ENCODE data around the gene PYHIN1.
A peak's percentile ranks its signal among the peaks of the same experiment; 100 is the strongest.

PYHIN1 gene

DNA sequence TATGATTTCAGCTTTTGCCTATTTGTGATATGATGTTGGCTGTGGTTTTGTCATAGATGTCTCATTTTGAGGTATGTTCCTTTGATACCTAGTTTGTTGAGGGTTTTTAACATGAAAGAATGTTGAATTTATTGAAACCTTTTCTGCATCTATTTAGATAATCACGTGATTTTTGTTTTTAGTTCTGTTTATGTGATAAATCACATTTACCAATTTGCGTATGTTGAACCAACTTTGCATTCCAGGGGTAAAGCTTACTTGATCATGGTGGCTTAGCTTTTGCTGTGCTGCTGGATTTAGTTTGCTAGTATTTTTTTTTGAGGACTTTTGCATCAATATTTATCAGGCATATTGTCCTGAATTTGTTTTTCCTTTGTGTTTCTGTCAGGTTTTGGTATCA, 51.9 kb downstream of the PYHIN1 start:
- Histone ChIP-seq H3K9ac (ENCODE audit: low read depth, low read length) (no peak overlapping the region), H3K27me3 (ENCODE audit: control insufficient read depth, insufficient read depth, low read length) (no peaks in the 10 kb centered on the region), H3K4me1 (ENCODE audit: control insufficient read depth, insufficient read depth, low read length) (no peaks in the 10 kb centered on the region), H3K36me3 (ENCODE audit: control insufficient read depth, insufficient read depth, low read length) (no peaks in the 10 kb centered on the region), H3K9me3 (ENCODE audit: control insufficient read depth, insufficient read depth, low read length) (no peaks in the 10 kb centered on the region), H3K4me3 (ENCODE audit: low read depth, low read length) (no peak overlapping the region)

GRCh38 chr1:158984386-158984785, 53.0 kb downstream of the PYHIN1 start:
- H3K9me3 ChIP-seq (ENCODE audit: control insufficient read depth, insufficient read depth, low read length) = no peaks in the 10 kb centered on the region
- H3K36me3 ChIP-seq (ENCODE audit: control insufficient read depth, insufficient read depth, low read length) = no peaks in the 10 kb centered on the region
- H3K4me3 ChIP-seq (ENCODE audit: low read depth, low read length) = no peak overlapping the region
- H3K9ac ChIP-seq (ENCODE audit: low read depth, low read length) = no peak overlapping the region
- H3K4me1 ChIP-seq (ENCODE audit: control insufficient read depth, insufficient read depth, low read length) = no peaks in the 10 kb centered on the region
- no peaks in the 10 kb centered on the region for H3K27me3 ChIP-seq (ENCODE audit: control insufficient read depth, insufficient read depth, low read length)

GRCh38 chr1:158989424-158989823, 58.1 kb downstream of the PYHIN1 start:
- H3K4me3 ChIP-seq (ENCODE audit: low read depth, low read length) = no peak overlapping the region
- H3K9me3 ChIP-seq (ENCODE audit: control insufficient read depth, insufficient read depth, low read length) = no peaks in the 10 kb centered on the region
- no peaks in the 10 kb centered on the region for H3K4me1 ChIP-seq (ENCODE audit: control insufficient read depth, insufficient read depth, low read length)
- no peak overlapping the region for H3K9ac ChIP-seq (ENCODE audit: low read depth, low read length)
- no peaks in the 10 kb centered on the region for H3K27me3 ChIP-seq (ENCODE audit: control insufficient read depth, insufficient read depth, low read length)
- H3K36me3 ChIP-seq (ENCODE audit: control insufficient read depth, insufficient read depth, low read length) = no peaks in the 10 kb centered on the region

GRCh38 chr1:158992787-158993312, 61.5 kb downstream of the PYHIN1 start:
- no peaks in the 10 kb centered on the region for H3K4me1 ChIP-seq (ENCODE audit: control insufficient read depth, insufficient read depth, low read length)
- no peaks in the 10 kb centered on the region for H3K36me3 ChIP-seq (ENCODE audit: control insufficient read depth, insufficient read depth, low read length)
- no peaks in the 10 kb centered on the region for H3K9me3 ChIP-seq (ENCODE audit: control insufficient read depth, insufficient read depth, low read length)
- H3K9ac ChIP-seq (ENCODE audit: low read depth, low read length) = no peak overlapping the region
- no peak overlapping the region for H3K4me3 ChIP-seq (ENCODE audit: low read depth, low read length)
- H3K27me3 ChIP-seq (ENCODE audit: control insufficient read depth, insufficient read depth, low read length) = no peaks in the 10 kb centered on the region

- H3K9ac ChIP-seq (ENCODE audit: low read depth, low read length) = no peak overlapping the region
- H3K36me3 ChIP-seq (ENCODE audit: control insufficient read depth, insufficient read depth, low read length) = no peaks in the 10 kb centered on the region
- H3K9me3 ChIP-seq (ENCODE audit: control insufficient read depth, insufficient read depth, low read length) = no peaks in the 10 kb centered on the region
- no peaks in the 10 kb centered on the region for H3K4me1 ChIP-seq (ENCODE audit: control insufficient read depth, insufficient read depth, low read length)
- H3K27me3 ChIP-seq (ENCODE audit: control insufficient read depth, insufficient read depth, low read length) = no peaks in the 10 kb centered on the region
- no peak overlapping the region for H3K4me3 ChIP-seq (ENCODE audit: low read depth, low read length)
Measured at GRCh38 chr1:158996998-158997397, 65.6 kb downstream of the PYHIN1 start.

DNA sequence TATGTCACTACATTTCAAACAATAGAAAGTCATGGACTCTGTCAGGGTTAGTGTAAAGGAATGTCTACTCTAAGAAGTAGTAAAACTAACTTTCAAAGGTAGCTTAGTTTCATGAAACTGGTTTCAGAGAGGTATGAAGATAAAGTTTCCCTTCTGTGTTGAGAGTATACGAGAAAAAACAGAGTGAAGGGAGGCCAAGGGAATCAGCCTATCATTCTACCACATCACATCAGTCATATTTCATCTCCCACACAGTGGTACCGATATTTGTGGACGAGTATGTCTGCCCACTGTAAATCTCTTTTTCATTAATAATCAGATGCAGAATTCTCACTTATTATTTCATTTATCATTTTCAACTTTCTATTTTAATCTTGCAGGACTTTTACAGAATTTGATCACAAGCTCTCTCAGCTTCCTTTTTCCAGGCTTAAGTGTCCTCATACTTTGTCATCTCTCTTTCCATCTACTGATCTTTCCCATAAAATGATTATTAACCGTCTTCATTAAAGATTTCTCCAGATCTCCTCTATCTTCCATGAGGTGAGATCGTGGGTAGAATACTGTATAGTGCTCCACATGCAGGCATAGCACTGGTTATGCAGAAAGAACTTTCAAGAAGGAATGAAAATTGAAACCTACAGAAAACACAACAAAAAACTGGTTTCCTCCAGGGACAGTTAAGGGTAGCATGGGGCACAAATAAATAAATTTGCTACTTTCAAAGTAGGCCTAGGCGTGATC, 66.9 kb downstream of the PYHIN1 start:
- H3K36me3 ChIP-seq (ENCODE audit: control insufficient read depth, insufficient read depth, low read length) = no peaks in the 10 kb centered on the region
- peaks cover 2% of the 10 kb centered on the region for H3K4me1 ChIP-seq (ENCODE audit: control insufficient read depth, insufficient read depth, low read length)
- peak overlapping the region; percentile 70 for H3K4me3 ChIP-seq (ENCODE audit: low read depth, low read length)
- no peaks in the 10 kb centered on the region for H3K27me3 ChIP-seq (ENCODE audit: control insufficient read depth, insufficient read depth, low read length)
- no peak overlapping the region for H3K9ac ChIP-seq (ENCODE audit: low read depth, low read length)
- no peaks in the 10 kb centered on the region for H3K9me3 ChIP-seq (ENCODE audit: control insufficient read depth, insufficient read depth, low read length)

DNA sequence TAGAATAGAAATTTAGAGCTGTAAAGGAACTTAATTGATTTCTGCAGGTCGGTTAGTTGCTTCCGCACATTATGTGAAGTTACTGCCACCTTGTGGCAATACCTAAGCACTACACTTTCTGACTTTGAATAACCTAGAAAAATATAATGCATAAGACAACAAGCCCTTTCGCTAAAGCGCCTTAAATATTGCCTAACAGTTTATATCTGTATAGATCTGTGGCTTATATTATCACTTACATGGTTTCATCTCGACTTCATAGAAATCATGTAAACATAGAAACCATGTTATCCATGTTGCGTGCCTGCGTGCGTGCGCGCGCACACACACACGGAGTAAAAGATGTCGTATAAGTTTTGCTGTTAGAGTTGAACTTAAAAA, 67.4 kb downstream of the PYHIN1 start:
- peaks cover 4% of the 10 kb centered on the region for H3K4me1 ChIP-seq (ENCODE audit: control insufficient read depth, insufficient read depth, low read length)
- no peaks in the 10 kb centered on the region for H3K9me3 ChIP-seq (ENCODE audit: control insufficient read depth, insufficient read depth, low read length)
- peak overlapping the region; percentile 70 for H3K4me3 ChIP-seq (ENCODE audit: low read depth, low read length)
- H3K9ac ChIP-seq (ENCODE audit: low read depth, low read length) = peak overlapping the region; percentile 37
- no peaks in the 10 kb centered on the region for H3K27me3 ChIP-seq (ENCODE audit: control insufficient read depth, insufficient read depth, low read length)
- no peaks in the 10 kb centered on the region for H3K36me3 ChIP-seq (ENCODE audit: control insufficient read depth, insufficient read depth, low read length)

- Histone ChIP-seq H3K27me3 (ENCODE audit: control insufficient read depth, insufficient read depth, low read length) (no peaks in the 10 kb centered on the region), H3K9ac (ENCODE audit: low read depth, low read length) (peak overlapping the region; percentile 37), H3K36me3 (ENCODE audit: control insufficient read depth, insufficient read depth, low read length) (no peaks in the 10 kb centered on the region), H3K9me3 (ENCODE audit: control insufficient read depth, insufficient read depth, low read length) (no peaks in the 10 kb centered on the region), H3K4me3 (ENCODE audit: low read depth, low read length) (peak overlapping the region; percentile 70), H3K4me1 (ENCODE audit: control insufficient read depth, insufficient read depth, low read length) (peaks cover 4% of the 10 kb centered on the region)
Measured at GRCh38 chr1:158999316-159000069, 68.1 kb downstream of the PYHIN1 start.

DNA sequence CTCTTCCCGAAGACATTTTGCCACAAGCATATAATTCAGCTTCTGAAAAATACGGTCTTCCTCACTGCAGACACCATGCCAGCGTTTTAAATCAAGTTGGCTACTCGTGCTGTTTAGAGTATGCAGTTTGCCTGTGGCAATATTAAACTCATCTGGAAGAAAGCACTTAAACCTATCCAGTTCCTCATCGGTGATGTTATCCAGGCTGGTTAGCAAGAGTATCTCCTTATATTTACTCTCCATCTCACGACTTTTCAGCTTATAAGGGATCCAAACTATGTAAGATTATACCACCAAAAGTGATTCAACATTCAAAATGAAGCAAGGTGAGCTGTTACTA, 68.7 kb downstream of the PYHIN1 start:
- H3K36me3 ChIP-seq (ENCODE audit: control insufficient read depth, insufficient read depth, low read length) = no peaks in the 10 kb centered on the region
- no peaks in the 10 kb centered on the region for H3K9me3 ChIP-seq (ENCODE audit: control insufficient read depth, insufficient read depth, low read length)
- no peak overlapping the region for H3K9ac ChIP-seq (ENCODE audit: low read depth, low read length)
- H3K4me1 ChIP-seq (ENCODE audit: control insufficient read depth, insufficient read depth, low read length) = peaks cover 8% of the 10 kb centered on the region
- peak overlapping the region; percentile 63 for H3K4me3 ChIP-seq (ENCODE audit: low read depth, low read length)
- H3K27me3 ChIP-seq (ENCODE audit: control insufficient read depth, insufficient read depth, low read length) = peaks cover 4% of the 10 kb centered on the region

GRCh38 chr1:159000625-159001024, 69.3 kb downstream of the PYHIN1 start:
- no peaks in the 10 kb centered on the region for H3K36me3 ChIP-seq (ENCODE audit: control insufficient read depth, insufficient read depth, low read length)
- H3K27me3 ChIP-seq (ENCODE audit: control insufficient read depth, insufficient read depth, low read length) = peaks cover 4% of the 10 kb centered on the region
- H3K9ac ChIP-seq (ENCODE audit: low read depth, low read length) = no peak overlapping the region
- peak overlapping the region; percentile 63 for H3K4me3 ChIP-seq (ENCODE audit: low read depth, low read length)
- no peaks in the 10 kb centered on the region for H3K9me3 ChIP-seq (ENCODE audit: control insufficient read depth, insufficient read depth, low read length)
- H3K4me1 ChIP-seq (ENCODE audit: control insufficient read depth, insufficient read depth, low read length) = peaks cover 14% of the 10 kb centered on the region

DNA sequence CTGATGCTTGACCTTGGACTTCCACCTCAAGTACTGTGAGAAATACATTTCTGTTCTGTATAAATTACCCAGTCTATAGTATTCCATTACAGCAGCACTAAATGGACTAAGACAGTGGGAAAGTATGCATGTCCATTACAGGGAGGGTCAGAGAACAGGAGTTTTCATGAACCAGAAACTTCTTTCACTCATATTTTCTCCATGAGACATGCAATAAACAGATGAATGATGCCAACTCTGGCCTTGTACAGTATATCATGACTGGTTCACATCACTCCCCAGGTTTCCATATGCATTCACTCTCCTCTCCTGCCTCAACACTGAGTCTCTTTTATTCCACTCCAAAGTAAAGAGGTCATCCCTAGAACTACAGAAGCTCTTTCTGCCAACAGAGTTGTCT, 73.8 kb downstream of the PYHIN1 start:
- Histone ChIP-seq H3K4me1 (ENCODE audit: control insufficient read depth, insufficient read depth, low read length) (peaks cover 27% of the 10 kb centered on the region), H3K4me3 (ENCODE audit: low read depth, low read length) (no peak overlapping the region), H3K27me3 (ENCODE audit: control insufficient read depth, insufficient read depth, low read length) (peaks cover 4% of the 10 kb centered on the region), H3K9ac (ENCODE audit: low read depth, low read length) (no peak overlapping the region), H3K9me3 (ENCODE audit: control insufficient read depth, insufficient read depth, low read length) (no peaks in the 10 kb centered on the region), H3K36me3 (ENCODE audit: control insufficient read depth, insufficient read depth, low read length) (no peaks in the 10 kb centered on the region)

GRCh38 chr1:159005676-159006075, 74.3 kb downstream of the PYHIN1 start:
- H3K9me3 ChIP-seq (ENCODE audit: control insufficient read depth, insufficient read depth, low read length) = no peaks in the 10 kb centered on the region
- no peak overlapping the region for H3K9ac ChIP-seq (ENCODE audit: low read depth, low read length)
- H3K36me3 ChIP-seq (ENCODE audit: control insufficient read depth, insufficient read depth, low read length) = no peaks in the 10 kb centered on the region
- H3K27me3 ChIP-seq (ENCODE audit: control insufficient read depth, insufficient read depth, low read length) = peaks cover 4% of the 10 kb centered on the region
- peak overlapping the region; percentile 44 for H3K4me3 ChIP-seq (ENCODE audit: low read depth, low read length)
- peaks cover 27% of the 10 kb centered on the region for H3K4me1 ChIP-seq (ENCODE audit: control insufficient read depth, insufficient read depth, low read length)
